Measurements from ENCODE around the gene EYS. TPM values are rescaled to one million over a fixed set of nuclear protein-coding genes. Genes with fewer than 3 reads are reported as not detected.

EYS gene
- polyA plus RNA-seq, 1 of the 3 experiments (the other 2 are of a cell fraction): 0.05 TPM

GRCh38 chr6:65221153-65221552, 485.9 kb downstream of the EYS start:
- H3K4me1 ChIP-seq (ENCODE audit: control insufficient read depth in 1 of 2, insufficient read depth in 2 of 2, low read depth in 1 of 2, low read length in 1 of 2): no peaks in the 10 kb centered on the region
- TF ChIP-seq POLR2AphosphoS5 (IDR thresholded peaks at IDR 0.05; ENCODE audit: low read depth, low read length): no peak
- TF ChIP-seq MEF2A (IDR thresholded peaks at IDR 0.05; ENCODE audit: borderline replicate concordance, low read depth): no peak
- no peak for TF ChIP-seq NFIC (IDR thresholded peaks at IDR 0.05; ENCODE audit: borderline replicate concordance)
- TF ChIP-seq, protein P1, sequence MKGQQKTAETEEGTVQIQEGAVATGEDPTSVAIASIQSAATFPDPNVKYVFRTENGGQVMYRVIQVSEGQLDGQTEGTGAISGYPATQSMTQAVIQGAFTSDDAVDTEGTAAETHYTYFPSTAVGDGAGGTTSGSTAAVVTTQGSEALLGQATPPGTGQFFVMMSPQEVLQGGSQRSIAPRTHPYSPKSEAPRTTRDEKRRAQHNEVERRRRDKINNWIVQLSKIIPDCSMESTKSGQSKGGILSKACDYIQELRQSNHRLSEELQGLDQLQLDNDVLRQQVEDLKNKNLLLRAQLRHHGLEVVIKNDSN (IDR thresholded peaks at IDR 0.05; ENCODE audit: borderline replicate concordance, low read depth): no peak
- TF ChIP-seq GATA2 (CRISPR knock-in tag; IDR thresholded peaks at IDR 0.05): no peak
- no peak for TF ChIP-seq RAD21 (IDR thresholded peaks at IDR 0.05; ENCODE audit: low read length)
- TF ChIP-seq, protein P2, sequence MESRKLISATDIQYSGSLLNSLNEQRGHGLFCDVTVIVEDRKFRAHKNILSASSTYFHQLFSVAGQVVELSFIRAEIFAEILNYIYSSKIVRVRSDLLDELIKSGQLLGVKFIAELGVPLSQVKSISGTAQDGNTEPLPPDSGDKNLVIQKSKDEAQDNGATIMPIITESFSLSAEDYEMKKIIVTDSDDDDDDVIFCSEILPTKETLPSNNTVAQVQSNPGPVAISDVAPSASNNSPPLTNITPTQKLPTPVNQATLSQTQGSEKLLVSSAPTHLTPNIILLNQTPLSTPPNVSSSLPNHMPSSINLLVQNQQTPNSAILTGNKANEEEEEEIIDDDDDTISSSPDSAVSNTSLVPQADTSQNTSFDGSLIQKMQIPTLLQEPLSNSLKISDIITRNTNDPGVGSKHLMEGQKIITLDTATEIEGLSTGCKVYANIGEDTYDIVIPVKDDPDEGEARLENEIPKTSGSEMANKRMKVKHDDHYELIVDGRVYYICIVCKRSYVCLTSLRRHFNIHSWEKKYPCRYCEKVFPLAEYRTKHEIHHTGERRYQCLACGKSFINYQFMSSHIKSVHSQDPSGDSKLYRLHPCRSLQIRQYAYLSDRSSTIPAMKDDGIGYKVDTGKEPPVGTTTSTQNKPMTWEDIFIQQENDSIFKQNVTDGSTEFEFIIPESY (IDR thresholded peaks at IDR 0.05; ENCODE audit: borderline replicate concordance, low read depth): no peak
- TF ChIP-seq RXRA (IDR thresholded peaks at IDR 0.05; ENCODE audit: borderline replicate concordance, low read depth): no peak
- TF ChIP-seq, protein P3, sequence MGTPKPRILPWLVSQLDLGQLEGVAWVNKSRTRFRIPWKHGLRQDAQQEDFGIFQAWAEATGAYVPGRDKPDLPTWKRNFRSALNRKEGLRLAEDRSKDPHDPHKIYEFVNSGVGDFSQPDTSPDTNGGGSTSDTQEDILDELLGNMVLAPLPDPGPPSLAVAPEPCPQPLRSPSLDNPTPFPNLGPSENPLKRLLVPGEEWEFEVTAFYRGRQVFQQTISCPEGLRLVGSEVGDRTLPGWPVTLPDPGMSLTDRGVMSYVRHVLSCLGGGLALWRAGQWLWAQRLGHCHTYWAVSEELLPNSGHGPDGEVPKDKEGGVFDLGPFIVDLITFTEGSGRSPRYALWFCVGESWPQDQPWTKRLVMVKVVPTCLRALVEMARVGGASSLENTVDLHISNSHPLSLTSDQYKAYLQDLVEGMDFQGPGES (IDR thresholded peaks at IDR 0.05; ENCODE audit: low read depth, low read length): no peak
- no peak for TF ChIP-seq TAF1 (IDR thresholded peaks at IDR 0.05; ENCODE audit: borderline replicate concordance, low read depth, low read length)
- no peak for TF ChIP-seq YY1 (IDR thresholded peaks at IDR 0.05; ENCODE audit: low read depth)
- TF ChIP-seq TCF12 (IDR thresholded peaks at IDR 0.05): no peak
- no peak for TF ChIP-seq NRF1 (IDR thresholded peaks at IDR 0.05; ENCODE audit: low read depth, low read length)
- H2AFZ ChIP-seq (ENCODE audit: low read depth): no peak overlapping the region
- ChIA-PET POLR2A (no interaction called here), CTCF (no interaction called here)
- no peaks in the 10 kb centered on the region; the same call in 1 of the 2 replicates for H3K9me2 ChIP-seq
- H3K27me3 ChIP-seq (ENCODE audit: insufficient read depth): no peaks in the 10 kb centered on the region
- H3K9me3 ChIP-seq: no peaks in the 10 kb centered on the region
- H3K9ac ChIP-seq: no peak overlapping the region
- no peak for DNase-seq
- H3K79me2 ChIP-seq (ENCODE audit: insufficient read depth): no peaks in the 10 kb centered on the region
- H3F3A ChIP-seq (replicated peaks; ENCODE audit: insufficient read depth): no peaks in the 10 kb centered on the region
- H3K36me3 ChIP-seq (replicated peaks in 1 of 2; ENCODE audit: control insufficient read depth in 1 of 2, insufficient read depth in 2 of 2, low read length in 1 of 2): no peaks in the 10 kb centered on the region
- no peak overlapping the region for H3K27ac ChIP-seq (ENCODE audit: low read depth in 2 of 2, low read length in 1 of 2)
- H3K4me3 ChIP-seq (ENCODE audit: low read depth in 2 of 2, low read length in 1 of 2): no peak overlapping the region
- 86% methylated on average over 1 of the region's 1 CpG for WGBS (ENCODE audit: low lambda C conversion rate)
- no peaks in the 10 kb centered on the region for H4K20me1 ChIP-seq (ENCODE audit: insufficient read depth)
- H3K4me2 ChIP-seq: no peak overlapping the region

DNA sequence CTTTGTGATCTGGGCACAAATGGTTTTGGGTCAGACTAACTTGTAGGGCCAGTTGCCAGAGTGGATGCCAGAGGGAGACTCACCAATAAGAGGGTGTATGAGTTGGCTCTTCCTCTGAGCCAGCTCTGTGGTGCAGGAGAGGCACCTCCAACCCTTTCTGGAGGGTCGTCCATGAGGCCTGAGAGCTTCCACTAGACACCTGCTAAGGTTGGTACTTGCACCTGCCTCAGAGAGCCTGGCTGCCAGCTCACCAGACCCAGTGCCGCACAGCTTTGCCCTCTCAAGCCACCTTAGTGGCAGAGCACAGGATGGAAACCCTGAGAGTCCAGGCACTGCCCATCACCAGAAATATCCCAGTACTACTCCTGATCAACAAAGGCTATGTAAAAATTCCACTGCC, 504.3 kb downstream of the EYS start:
- CTCF ChIA-PET: no interaction called here
- TF ChIP-seq, protein P4, sequence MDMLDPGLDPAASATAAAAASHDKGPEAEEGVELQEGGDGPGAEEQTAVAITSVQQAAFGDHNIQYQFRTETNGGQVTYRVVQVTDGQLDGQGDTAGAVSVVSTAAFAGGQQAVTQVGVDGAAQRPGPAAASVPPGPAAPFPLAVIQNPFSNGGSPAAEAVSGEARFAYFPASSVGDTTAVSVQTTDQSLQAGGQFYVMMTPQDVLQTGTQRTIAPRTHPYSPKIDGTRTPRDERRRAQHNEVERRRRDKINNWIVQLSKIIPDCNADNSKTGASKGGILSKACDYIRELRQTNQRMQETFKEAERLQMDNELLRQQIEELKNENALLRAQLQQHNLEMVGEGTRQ (IDR thresholded peaks at IDR 0.05; ENCODE audit: borderline replicate concordance, low read depth, low read length): no peak
- TF ChIP-seq POLR2AphosphoS5 (IDR thresholded peaks at IDR 0.05; ENCODE audit: low read depth, low read length): no peak
- no peak overlapping the region for H3K4me2 ChIP-seq
- no peaks in the 10 kb centered on the region for H3F3A ChIP-seq (replicated peaks; ENCODE audit: insufficient read depth)
- no peak for DNase-seq
- H3K4me1 ChIP-seq (ENCODE audit: control insufficient read depth in 1 of 2, insufficient read depth in 2 of 2, low read depth in 1 of 2, low read length in 1 of 2): no peaks in the 10 kb centered on the region
- 67% methylated on average over 1 of the region's 2 CpGs for WGBS (ENCODE audit: low lambda C conversion rate)
- no peaks in the 10 kb centered on the region for H3K27me3 ChIP-seq (ENCODE audit: insufficient read depth)
- no peaks in the 10 kb centered on the region for H3K9me3 ChIP-seq
- H3K9me2 ChIP-seq: no peaks in the 10 kb centered on the region
- H3K27ac ChIP-seq (ENCODE audit: low read depth in 2 of 2, low read length in 1 of 2): no peak overlapping the region
- no peak overlapping the region for H3K9ac ChIP-seq
- no peak overlapping the region for H2AFZ ChIP-seq (ENCODE audit: low read depth)
- H4K20me1 ChIP-seq (ENCODE audit: insufficient read depth): no peaks in the 10 kb centered on the region
- no peak overlapping the region for H3K4me3 ChIP-seq (ENCODE audit: low read depth in 2 of 2, low read length in 1 of 2)
- no peaks in the 10 kb centered on the region for H3K79me2 ChIP-seq (ENCODE audit: insufficient read depth)
- POLR2A ChIA-PET: no interaction called here
- no peaks in the 10 kb centered on the region for H3K36me3 ChIP-seq (replicated peaks in 1 of 2; ENCODE audit: control insufficient read depth in 1 of 2, insufficient read depth in 2 of 2, low read length in 1 of 2)

All from SK-N-SH (cell line).